ENCODE data around the gene DDX49.
"Not testable (repeated sequence)": the region's sequence is repeated elsewhere in the genome, so short reads cannot be mapped to it uniquely, and the experiment has no call there.

DDX49 gene

DNA sequence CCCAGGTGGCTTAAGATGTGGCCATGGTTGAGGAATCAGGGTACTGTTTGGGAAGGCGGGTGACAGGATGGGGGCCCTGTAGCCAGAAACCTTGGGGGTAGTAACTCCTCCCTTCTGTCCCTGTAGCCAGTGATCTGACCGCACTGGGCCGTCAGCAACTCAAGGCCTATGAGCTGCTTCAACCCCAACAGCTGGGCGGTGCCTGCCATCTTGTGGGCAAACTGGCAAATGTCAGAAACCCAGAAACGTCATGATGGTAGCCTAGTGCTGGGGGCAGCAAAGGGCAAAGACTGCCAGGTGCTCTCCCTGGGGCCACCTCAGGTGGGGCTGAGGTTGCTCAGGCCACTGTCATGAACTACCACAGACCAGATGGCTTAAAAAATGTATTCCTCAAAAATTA is 3.9 kb upstream of the DDX49 start:
- peak; percentile 31 for TF ChIP-seq CTCF (IDR thresholded peaks at IDR 0.05; ENCODE audit: control insufficient read depth, extremely low read depth, insufficient read depth)
- DNase-seq (ENCODE audit: low read depth): no peak
- H3K4me3 ChIP-seq (ENCODE audit: low read depth, low read length): no peak overlapping the region

DNA sequence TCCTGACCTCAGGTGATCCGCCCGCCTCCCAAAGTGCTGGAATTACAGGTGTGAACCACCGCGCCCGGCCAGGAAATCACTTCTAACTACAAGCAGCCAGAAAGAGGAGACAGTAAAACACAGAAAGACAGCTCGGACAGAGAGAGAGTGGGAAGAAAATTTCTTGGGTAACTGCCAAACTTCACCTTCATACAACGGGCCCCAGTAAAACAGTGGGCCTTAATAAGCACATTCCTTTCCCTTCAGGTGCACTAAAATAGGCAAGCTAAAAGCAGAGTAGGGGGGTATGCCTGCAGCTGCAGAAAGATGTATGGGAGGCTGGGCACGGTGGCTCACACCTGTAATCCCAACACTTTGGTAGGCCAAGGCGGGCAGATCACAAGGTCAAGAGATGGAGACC is 1.9 kb upstream of the DDX49 start:
- not testable (repeated sequence) for DNase-seq (ENCODE audit: low read depth)
- peak overlapping the region; percentile 100 for H3K4me3 ChIP-seq (ENCODE audit: low read depth, low read length)

DNA sequence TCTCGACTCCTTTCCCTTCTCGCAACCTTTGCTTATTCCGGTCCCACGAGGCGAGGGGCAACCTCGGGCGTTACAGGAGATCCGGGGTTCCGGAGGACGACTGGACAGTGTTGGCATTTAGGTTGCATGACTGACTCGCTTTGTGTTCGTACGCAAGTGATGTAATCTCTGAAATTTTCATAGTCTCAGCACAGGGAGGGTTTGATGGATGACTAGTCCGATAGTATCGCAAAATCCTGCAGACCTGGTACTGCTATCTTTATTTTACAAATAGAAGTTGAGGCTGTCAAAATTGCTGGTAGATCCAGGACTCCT is 342 bp downstream of the DDX49 start:
- H3K4me3 ChIP-seq (ENCODE audit: low read depth, low read length): peak overlapping the region; percentile 100
- no peak for TF ChIP-seq CTCF (IDR thresholded peaks at IDR 0.05; ENCODE audit: control insufficient read depth, extremely low read depth, insufficient read depth)
- no peak for DNase-seq (ENCODE audit: low read depth)

- no peak for DNase-seq (ENCODE audit: low read depth)
- TF ChIP-seq CTCF (IDR thresholded peaks at IDR 0.05; ENCODE audit: control insufficient read depth, extremely low read depth, insufficient read depth): no peak
- peak overlapping the region; percentile 100 for H3K4me3 ChIP-seq (ENCODE audit: low read depth, low read length)
These were observed 885 bp downstream of the DDX49 start for GRCh38 chr19:18920400-18920799.

DNA sequence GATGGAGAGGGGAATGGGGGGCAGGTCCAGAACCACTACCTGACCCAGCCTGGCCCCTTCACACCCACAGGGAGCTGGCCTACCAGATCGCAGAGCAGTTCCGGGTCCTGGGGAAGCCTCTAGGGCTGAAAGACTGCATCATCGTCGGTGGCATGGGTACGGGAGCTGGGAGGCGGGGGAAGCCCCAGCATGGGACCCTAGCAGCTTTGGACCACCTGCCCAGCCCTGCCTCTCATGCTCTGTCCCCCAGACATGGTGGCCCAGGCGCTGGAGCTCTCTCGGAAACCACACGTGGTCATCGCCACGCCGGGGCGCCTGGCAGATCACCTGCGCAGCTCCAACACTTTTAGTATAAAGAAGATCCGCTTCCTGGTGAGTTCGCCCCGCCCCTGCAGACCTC is 2.1 kb downstream of the DDX49 start:
- no peak for DNase-seq (ENCODE audit: low read depth)
- H3K4me3 ChIP-seq (ENCODE audit: low read depth, low read length): no peak overlapping the region
- TF ChIP-seq CTCF (IDR thresholded peaks at IDR 0.05; ENCODE audit: control insufficient read depth, extremely low read depth, insufficient read depth): no peak

GRCh38 chr19:18922228-18922985 is 2.9 kb downstream of the DDX49 start:
- H3K4me3 ChIP-seq (ENCODE audit: low read depth, low read length): no peak overlapping the region
- no peak for TF ChIP-seq CTCF (IDR thresholded peaks at IDR 0.05; ENCODE audit: control insufficient read depth, extremely low read depth, insufficient read depth)
- no peak for DNase-seq (ENCODE audit: low read depth)

DNA sequence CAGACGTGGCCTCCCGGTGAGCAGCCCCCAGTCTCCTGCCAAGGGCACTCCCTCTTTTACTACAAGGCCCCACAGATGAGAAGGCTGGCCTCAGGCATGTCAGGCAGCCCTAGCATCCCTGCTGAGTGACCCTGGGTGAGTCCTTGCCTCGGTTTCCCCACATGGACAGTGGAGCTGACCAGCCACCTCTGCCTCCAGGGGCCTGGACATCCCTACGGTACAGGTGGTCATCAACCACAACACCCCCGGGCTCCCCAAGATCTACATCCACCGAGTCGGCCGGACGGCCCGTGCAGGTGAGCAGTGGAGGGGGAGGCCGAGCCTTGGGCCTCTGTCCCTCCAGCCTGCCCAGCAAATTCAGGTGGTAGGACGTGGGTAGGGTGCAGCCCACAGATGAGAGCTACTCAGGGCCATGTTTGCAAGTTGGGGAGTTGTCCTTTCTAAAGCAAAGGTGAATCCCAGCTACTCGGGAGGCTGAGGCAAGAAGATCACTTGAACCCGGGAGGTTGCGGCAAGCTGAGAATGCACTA is 5.2 kb downstream of the DDX49 start:
- no peak for TF ChIP-seq CTCF (IDR thresholded peaks at IDR 0.05; ENCODE audit: control insufficient read depth, extremely low read depth, insufficient read depth)
- DNase-seq (ENCODE audit: low read depth): no peak

More for the DNA sequence above, 5.2 kb downstream of the DDX49 start:
- H3K4me3 ChIP-seq (ENCODE audit: low read depth, low read length): no peak overlapping the region

Measured in LNCaP clone FGC (cell line).